Measurements from ENCODE around the gene PAIP1.
"Not testable (repeated sequence)": the region's sequence is repeated elsewhere in the genome, so short reads cannot be mapped to it uniquely, and the experiment has no call there.

Gene PAIP1

DNA sequence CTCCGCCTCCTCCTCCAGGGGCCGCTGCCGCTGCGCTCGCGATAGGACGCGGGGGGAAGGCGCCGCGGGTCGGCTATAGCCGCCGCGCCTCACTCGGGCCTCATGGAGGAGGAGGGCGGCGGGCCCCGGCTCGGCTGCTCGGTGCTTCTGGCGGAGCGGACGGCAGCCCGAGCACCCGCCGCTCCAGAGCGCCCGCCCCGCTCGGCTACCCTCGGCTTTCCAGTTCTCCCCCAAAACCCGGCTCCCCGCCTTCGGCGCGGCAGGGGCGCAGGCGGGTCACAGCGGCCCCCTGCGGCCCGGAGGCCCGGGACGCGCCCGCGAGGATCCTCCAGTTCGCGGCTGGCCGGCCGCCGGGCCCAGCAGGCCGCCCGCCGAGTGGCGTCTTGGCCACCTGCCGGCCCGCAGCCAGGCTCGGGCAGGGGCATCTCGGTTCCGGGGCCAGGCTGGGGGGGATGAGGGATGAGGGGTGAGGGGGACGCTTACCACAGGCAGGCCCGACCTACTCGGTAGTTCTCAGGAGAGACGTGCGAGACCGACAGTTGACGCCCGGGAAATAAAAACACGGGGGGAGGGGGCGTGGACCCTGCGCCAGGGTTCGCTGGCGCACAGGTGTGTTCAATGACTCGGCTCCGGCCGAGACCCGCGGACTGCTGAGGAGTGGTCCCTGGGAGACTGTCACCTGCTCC is at the start of gene PAIP1:
PAIP1 (minus strand) TSS at position 221 of the 686 bp plus-strand sequence. CDS start 231 bp downstream, outside the sequence.
- DNase-seq: peak; percentile 87

DNA sequence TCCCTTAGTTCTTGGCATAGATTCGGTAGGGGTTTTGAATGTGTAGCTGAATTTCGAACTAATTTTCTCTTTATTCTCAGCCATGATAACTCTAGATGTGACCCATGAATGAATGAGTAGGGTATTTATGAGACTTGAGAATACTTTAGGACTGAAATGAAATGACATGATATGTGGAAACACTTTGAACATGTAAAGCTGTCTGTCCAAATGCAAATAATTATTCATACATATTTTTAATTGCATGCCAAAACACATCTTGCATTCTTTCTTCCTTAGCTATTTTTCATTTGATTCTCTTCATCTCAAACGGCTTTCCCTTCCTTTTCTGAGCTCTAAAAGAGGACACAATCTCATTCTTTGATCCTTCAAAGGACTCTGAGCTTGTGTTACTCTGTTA is 49.5 kb upstream of the PAIP1 start:
- no peak for DNase-seq

DNA sequence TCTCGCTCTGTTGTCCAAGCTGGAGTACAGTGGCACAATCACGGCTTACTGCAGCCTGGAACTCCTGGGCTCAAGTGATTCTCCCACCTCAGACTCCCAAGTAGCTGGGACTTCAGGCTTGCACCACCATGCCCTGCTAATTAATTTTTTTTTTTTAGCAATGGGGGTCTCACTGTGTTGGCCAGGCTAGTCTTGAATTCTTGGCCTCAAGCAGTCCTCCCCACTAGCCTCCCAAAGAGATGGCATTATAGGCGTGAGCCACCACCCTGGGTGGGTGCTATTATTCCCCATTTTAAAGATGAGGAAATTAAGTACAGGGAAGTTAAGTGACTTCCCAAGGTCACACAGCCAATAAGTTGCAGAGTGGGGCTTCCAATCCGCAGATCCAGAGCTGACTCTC is 47.8 kb upstream of the PAIP1 start:
- DNase-seq: no peak

- peak; percentile 78 for DNase-seq
Measured at GRCh38 chr5:43603344-43604217, 46.7 kb upstream of the PAIP1 start.

- peak; percentile 77 for DNase-seq
Measured at GRCh38 chr5:43602461-43603343, 45.8 kb upstream of the PAIP1 start, which contains the start of gene NNT. Gene NNT (plus strand): TSS chr5:43603180. CDS start chr5:43609196, 6,016 bp downstream.

- DNase-seq: peak; percentile 8
Measured at GRCh38 chr5:43601454-43602260, 44.8 kb upstream of the PAIP1 start.

GRCh38 chr5:43598927-43599326 is 42.0 kb upstream of the PAIP1 start:
- not testable (repeated sequence) for DNase-seq

DNA sequence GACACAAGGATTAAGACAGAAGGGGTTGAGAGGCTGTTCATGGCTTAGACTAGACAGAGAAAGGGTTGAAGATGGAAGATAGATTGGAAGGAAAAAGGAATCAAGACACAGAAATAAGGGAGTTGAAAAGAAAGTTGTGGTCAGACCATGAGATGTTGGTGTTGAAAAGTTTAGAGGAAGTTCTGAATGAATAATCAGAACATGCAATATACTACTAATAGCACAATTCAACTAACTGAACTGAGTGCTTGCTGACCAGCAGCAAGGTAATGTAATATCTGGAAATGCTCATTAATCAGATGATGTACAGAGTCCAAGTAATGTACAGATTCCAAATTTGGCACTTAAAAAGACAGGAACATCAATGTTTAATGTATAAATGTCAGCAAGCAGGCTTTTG is 35.5 kb upstream of the PAIP1 start:
- DNase-seq: no peak

DNA sequence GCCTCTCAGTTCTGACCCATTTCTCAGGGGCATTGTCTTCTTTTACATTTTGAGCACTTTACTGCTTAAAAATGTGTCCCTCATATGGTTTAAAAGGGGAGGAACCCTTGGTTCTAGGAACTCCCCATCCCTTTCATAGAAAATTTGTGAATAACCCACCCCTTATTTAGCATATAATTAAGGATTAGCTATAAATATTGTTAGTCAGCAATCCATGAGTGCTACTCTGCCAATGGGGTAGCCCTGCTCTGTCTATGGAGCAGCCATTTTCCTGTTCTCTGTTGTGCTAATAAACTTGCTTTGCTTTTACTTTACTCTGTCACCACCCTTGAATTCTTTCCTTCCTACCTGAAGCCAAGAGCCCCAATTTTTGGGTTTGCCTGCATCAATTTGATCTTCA is 33.8 kb upstream of the PAIP1 start:
- no peak for DNase-seq

- no peak for DNase-seq
Measured at GRCh38 chr5:43589310-43589709, 32.4 kb upstream of the PAIP1 start.

- DNase-seq: no peak
Measured at GRCh38 chr5:43588842-43589241, 32.0 kb upstream of the PAIP1 start.

DNA sequence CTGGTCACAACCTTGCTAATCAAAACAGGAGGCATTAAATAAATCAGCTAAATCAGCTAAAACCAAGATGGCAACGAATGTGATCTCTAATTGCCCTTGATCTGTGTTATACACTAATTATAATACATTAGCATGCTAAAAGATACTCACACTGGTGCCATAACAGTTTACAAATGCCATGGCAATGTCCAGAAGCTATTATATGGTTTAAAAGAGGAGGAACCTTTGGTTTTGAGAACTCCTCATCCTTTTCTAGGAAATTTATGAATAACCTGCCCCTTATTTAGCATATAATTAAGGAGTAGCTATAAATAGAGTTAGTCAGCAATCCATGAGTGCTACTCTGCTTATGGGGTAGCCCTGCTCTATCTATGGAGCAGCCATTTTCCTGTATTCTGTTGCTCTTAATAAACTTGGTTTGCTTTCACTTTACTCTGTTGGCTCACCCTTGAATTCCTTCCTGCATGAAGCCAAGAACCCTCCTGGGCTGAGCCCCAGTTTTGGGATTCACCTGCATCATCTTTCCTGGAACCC is 27.4 kb upstream of the PAIP1 start:
- no peak for DNase-seq

DNA sequence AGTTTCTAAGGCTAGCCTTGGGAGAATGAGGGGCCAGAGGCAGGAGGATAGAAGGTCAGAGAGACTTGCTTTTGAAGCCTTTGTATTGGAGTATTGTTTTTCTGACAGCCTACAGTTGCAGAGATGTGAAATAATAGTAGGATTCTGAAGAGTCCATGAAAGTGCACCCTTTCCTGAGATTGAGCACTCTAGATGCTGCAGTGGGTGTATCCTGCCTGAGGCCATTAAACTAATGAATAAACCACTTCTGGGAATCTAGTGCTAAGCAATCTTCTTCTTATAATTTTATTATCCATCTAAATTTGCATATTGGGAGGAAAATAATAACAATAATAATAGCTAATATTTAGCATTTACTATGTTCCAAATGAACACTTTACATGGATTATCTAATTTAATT is 26.8 kb upstream of the PAIP1 start:
- DNase-seq: no peak

GRCh38 chr5:43582082-43583005 is 25.5 kb upstream of the PAIP1 start:
- DNase-seq: no peak

GRCh38 chr5:43581398-43581797 is 24.5 kb upstream of the PAIP1 start:
- DNase-seq: no peak

- DNase-seq: not testable (repeated sequence)
Measured at GRCh38 chr5:43580402-43581210, 23.7 kb upstream of the PAIP1 start.

GRCh38 chr5:43573058-43573457 is 16.2 kb upstream of the PAIP1 start:
- no peak for DNase-seq

GRCh38 chr5:43572357-43572756 is 15.5 kb upstream of the PAIP1 start:
- DNase-seq: no peak

- DNase-seq: no peak
Measured at GRCh38 chr5:43571237-43571636, 14.4 kb upstream of the PAIP1 start.

Data from CD4-positive, alpha-beta T cell treated with Interleukin-12 subunit alpha and Interleukin-12 subunit beta, for 1 hour (primary cell).